ENCODE data around the gene SDCBP2. TPM values are rescaled to one million over a fixed set of nuclear protein-coding genes. Genes with fewer than 3 reads are reported as not detected.
A peak's percentile ranks its signal among the peaks of the same experiment; 100 is the strongest.

The SDCBP2 gene
- total RNA-seq, 1 donor from 2014 or later: not detected

DNA sequence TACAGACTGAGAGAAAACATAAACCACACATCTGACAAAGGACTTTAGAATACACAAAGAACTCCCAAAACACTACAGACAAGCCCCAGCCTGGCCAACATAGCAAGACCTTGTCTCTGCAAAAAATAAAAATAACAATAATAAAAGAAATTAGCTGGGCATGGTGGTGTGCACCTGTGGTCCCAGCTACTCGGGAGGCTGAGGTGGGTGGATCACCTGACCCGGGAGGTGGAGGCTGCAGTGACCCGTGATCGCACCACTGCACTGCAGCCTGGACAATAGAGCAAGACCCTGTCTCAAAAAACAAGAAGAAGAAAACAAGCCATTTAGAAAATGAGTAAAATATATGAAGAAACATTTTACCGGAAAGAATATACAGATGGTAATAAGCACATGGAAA is 13.1 kb downstream of the SDCBP2 start:
- Histone ChIP-seq H3K27ac (no peak overlapping the region), H3K27me3 (no peaks in the 10 kb centered on the region), H3K9me3 (no peaks in the 10 kb centered on the region), H3K4me3 (no peak overlapping the region), H3K36me3 (no peaks in the 10 kb centered on the region), H3K4me1 (peaks cover 0 to 3% of the 10 kb centered on the region in 2 donors)
- TF ChIP-seq, protein P1, sequence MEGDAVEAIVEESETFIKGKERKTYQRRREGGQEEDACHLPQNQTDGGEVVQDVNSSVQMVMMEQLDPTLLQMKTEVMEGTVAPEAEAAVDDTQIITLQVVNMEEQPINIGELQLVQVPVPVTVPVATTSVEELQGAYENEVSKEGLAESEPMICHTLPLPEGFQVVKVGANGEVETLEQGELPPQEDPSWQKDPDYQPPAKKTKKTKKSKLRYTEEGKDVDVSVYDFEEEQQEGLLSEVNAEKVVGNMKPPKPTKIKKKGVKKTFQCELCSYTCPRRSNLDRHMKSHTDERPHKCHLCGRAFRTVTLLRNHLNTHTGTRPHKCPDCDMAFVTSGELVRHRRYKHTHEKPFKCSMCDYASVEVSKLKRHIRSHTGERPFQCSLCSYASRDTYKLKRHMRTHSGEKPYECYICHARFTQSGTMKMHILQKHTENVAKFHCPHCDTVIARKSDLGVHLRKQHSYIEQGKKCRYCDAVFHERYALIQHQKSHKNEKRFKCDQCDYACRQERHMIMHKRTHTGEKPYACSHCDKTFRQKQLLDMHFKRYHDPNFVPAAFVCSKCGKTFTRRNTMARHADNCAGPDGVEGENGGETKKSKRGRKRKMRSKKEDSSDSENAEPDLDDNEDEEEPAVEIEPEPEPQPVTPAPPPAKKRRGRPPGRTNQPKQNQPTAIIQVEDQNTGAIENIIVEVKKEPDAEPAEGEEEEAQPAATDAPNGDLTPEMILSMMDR (IDR thresholded peaks at IDR 0.05): no peak
- no peak for DNase-seq (ENCODE audit: low spot score in 2 of 2)
- intact Hi-C loops (cut with DNase I): no loop called here

DNA sequence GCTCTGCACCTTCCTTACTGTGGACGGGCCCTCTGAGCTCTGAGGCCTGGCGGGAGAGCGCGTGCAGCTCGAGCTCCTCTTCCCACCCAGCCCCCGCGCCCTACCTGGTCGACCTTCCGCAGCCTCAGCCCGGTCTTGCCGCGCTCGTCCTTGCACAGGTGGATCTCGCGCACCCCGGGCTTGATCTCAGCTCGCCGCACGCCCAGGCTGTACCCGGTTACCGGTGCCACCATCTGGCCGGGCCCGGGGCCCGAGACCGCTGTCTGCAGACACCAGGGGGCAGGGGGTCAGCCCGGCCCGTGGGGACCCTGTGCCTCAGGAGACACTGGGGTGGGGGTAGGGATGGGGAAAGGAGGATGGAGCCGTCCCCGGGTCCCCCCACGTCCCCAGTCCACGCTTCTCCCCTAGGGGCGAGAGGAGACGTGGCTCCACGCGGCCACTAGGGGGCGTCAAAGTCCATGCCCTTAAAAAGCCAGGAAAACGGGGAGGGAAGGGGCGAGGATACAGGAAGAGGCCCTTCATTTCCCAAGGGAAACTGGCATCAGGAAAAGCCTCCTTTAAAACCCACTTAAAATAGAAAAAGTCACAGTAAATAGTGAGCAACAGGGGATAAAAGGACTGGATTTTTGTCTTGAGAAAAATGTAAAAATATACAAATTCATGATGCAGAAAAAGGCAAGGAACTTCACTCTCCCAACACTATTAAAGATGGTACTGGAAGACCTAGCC is 15.5 kb downstream of the SDCBP2 start:
- TF ChIP-seq, protein P1 (IDR thresholded peaks at IDR 0.05): peak; percentile 92 to 99 (median 97)
- Histone ChIP-seq H3K4me3 (peak overlapping the region; percentile 24 to 51), H3K27me3 (no peaks in the 10 kb centered on the region), H3K27ac (no peak overlapping the region), H3K9me3 (no peaks in the 10 kb centered on the region), H3K4me1 (peaks cover 0 to 3% of the 10 kb centered on the region in 2 donors), H3K36me3 (no peaks in the 10 kb centered on the region)
- peak in 1 of 2 donors; percentile 89 for DNase-seq (ENCODE audit: low spot score in 2 of 2)
- intact Hi-C loops (cut with DNase I): loop anchor here (1.0 to 2.0 kb wide), 3 partner anchors 84 to 153 kb away; partner anchors contain the start of gene NSFL1C

DNA sequence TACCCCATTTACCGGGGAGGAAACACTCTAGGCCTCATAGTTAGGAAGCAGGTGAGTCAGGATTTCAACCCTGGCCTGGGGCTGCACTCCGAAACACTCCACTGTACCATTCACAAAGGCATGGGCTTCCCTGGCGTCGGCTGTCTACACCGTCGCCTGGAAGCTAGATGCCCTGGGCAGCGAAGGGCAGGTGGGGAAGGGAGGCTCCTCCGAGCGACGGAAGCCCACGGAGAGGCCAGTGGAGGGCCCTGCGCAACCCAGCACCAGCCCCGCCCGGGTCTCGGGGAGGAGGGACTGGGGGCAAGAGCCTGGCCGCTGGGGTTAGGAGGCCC is 16.1 kb downstream of the SDCBP2 start:
- H3K9me3 ChIP-seq: no peaks in the 10 kb centered on the region

DNA sequence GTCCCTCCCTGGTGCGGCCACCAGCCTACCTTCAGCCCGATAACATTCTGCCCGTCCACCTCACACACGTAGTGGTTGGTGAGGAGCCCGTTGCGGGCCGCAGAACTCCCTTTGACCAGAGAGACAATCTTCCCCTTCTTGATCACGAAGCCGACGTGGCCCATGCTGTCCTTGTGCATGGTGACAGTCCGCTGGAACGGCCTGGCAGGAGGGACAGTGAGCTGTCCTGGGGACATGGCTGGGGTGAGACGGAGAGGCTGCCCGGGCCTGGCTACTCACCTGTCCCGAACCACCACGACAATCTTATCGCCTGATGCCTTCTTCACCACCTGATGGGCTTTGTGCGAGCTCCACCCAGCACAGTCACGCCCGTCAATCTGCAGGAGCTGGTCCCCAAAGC is 16.6 kb downstream of the SDCBP2 start:
- TF ChIP-seq, protein P1 (IDR thresholded peaks at IDR 0.05): no peak
- Histone ChIP-seq H3K4me3 (no peak overlapping the region), H3K27ac (no peak overlapping the region), H3K36me3 (no peaks in the 10 kb centered on the region), H3K4me1 (peaks cover 0 to 3% of the 10 kb centered on the region in 2 donors), H3K9me3 (no peaks in the 10 kb centered on the region), H3K27me3 (no peaks in the 10 kb centered on the region)
- intact Hi-C loops (cut with DNase I): loop anchor here (2.0 kb wide), 1 partner anchor 154 kb away; the partner anchor contains the start of gene NSFL1C
- DNase-seq (ENCODE audit: low spot score in 2 of 2): no peak

More for the DNA sequence above, 16.1 kb downstream of the SDCBP2 start:
- intact Hi-C loops (cut with DNase I): loop anchor here (1.0 to 2.0 kb wide), 3 partner anchors 84 to 154 kb away; partner anchors contain the start of gene NSFL1C
- Histone ChIP-seq H3K4me1 (peaks cover 0 to 3% of the 10 kb centered on the region in 2 donors), H3K4me3 (no peak overlapping the region), H3K27ac (no peak overlapping the region), H3K36me3 (no peaks in the 10 kb centered on the region), H3K27me3 (no peaks in the 10 kb centered on the region)
- DNase-seq (ENCODE audit: low spot score in 2 of 2): no peak
- TF ChIP-seq, protein P1 (IDR thresholded peaks at IDR 0.05): no peak

DNA sequence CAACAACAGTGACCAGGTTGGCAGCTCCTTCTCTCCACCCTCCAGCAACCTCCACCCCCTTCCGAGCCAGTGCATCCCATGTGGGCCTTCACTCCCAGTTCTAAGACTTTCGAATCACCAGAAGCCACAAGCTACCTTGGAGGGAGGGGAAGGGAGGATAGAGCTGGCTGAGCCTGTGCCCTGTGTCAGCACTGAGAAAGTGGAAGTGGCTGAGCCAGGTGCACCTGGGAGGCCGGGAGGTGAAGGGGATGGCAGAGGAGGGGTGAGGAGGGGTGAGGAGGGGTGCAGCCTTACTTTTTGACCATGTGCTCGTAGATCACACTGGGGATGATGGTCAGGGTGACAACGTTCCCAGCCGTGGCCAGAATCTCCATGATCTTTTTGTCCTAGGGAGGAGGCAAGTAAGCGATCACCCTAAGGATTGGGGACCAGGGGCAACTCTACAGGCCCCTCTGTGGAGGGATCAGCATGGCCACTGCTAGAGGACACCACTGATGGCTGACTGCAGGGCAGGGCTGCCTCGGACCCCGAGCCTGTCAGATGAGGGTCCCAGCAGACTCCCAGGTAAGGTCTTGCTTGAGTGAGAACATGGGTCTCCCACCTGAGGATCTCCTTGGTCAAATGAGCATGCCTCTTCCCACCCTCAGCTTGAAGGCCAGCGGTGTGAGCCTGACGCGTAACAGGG is 18.3 kb downstream of the SDCBP2 start:
- Histone ChIP-seq H3K4me1 (peaks cover 0 to 3% of the 10 kb centered on the region in 2 donors), H3K4me3 (no peak overlapping the region), H3K27ac (no peak overlapping the region), H3K27me3 (no peaks in the 10 kb centered on the region), H3K36me3 (peaks cover 7 to 9% of the 10 kb centered on the region in 2 donors), H3K9me3 (no peaks in the 10 kb centered on the region)
- intact Hi-C loops (cut with DNase I): no loop called here
- no peak for DNase-seq (ENCODE audit: low spot score in 2 of 2)
- TF ChIP-seq, protein P1 (IDR thresholded peaks at IDR 0.05): no peak

Measured in ascending aorta (tissue), 2 donors.